GM20000 (cell line): ENCODE measurements around the gene TMEFF2.
"Not testable (repeated sequence)": the region's sequence is repeated elsewhere in the genome, so short reads cannot be mapped to it uniquely, and the experiment has no call there.

Experiments used
- DNase-seq: peaks from one replicate; pipeline ENCODE4 v3.0.0; 2012; ENCODE audit warnings: low spot score
- TF ChIP-seq, protein P1 (sequence below): IDR thresholded peaks from 2 replicates; pipeline ENCODE4 v1.5.1; 2012; ENCODE audit warnings: mild to moderate bottlenecking, control low read depth; ENCODE audit errors: extremely low read depth, missing control alignments

TMEFF2 gene

DNA sequence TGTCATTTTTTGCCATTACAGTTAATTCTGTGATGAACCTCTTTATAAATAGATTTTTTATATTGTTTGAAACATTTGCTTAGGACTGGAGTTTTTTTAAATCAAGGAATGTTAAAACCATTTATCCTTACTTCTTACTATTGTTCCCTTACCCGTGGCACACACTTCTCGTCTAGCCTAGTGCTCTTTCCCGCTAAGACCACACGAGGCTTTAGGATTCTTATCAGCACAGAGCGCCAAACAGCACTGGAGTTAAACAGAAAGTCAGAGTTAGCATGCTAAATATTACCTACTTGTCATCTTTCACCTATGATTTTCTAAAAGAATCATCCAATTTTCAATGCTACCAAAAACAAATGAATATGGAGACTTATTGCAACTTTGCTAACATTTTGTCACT is 112.6 kb downstream of the TMEFF2 start:
- TF ChIP-seq, protein P1, sequence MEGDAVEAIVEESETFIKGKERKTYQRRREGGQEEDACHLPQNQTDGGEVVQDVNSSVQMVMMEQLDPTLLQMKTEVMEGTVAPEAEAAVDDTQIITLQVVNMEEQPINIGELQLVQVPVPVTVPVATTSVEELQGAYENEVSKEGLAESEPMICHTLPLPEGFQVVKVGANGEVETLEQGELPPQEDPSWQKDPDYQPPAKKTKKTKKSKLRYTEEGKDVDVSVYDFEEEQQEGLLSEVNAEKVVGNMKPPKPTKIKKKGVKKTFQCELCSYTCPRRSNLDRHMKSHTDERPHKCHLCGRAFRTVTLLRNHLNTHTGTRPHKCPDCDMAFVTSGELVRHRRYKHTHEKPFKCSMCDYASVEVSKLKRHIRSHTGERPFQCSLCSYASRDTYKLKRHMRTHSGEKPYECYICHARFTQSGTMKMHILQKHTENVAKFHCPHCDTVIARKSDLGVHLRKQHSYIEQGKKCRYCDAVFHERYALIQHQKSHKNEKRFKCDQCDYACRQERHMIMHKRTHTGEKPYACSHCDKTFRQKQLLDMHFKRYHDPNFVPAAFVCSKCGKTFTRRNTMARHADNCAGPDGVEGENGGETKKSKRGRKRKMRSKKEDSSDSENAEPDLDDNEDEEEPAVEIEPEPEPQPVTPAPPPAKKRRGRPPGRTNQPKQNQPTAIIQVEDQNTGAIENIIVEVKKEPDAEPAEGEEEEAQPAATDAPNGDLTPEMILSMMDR: no peak
- DNase-seq: no peak

DNA sequence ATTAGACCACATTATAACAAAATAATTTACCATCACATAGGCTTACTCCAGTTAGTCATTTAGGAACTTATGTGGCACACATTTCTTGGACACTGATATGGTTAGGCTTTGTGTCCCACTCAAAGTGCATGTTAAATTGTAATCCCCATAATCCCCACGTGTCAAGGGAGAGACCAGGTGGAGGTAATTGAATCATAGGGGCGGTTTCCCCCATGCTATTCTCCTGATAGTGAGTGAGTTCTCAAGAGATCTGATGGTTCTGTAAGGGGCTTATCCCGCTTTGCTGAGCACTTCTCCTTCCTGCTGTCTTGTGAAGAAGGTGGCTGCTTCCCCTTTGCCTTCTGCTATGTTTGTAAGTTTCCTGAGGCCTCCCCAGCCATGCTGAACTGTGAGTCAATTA is 114.6 kb downstream of the TMEFF2 start:
- not testable (repeated sequence) for DNase-seq

DNA sequence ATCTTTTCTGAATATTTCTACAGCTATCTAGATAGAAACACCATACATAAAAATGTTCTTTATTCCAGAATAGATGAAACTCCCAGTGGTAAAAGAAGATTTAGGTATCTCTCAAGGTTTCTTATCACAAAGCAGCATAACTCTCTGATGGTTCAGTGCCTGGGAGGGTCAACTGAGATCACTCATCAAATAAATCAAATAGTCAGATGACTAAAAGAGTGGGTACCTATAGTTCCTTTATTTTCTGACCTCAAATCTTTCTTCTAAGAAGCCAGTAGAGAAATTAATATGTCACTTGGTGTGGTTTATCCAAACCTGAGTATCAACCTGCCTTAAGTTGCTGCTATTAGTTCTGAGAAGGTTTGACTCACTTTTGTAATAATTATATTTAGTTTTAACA is 120.9 kb downstream of the TMEFF2 start:
- TF ChIP-seq, protein P1: no peak
- DNase-seq: no peak

DNA sequence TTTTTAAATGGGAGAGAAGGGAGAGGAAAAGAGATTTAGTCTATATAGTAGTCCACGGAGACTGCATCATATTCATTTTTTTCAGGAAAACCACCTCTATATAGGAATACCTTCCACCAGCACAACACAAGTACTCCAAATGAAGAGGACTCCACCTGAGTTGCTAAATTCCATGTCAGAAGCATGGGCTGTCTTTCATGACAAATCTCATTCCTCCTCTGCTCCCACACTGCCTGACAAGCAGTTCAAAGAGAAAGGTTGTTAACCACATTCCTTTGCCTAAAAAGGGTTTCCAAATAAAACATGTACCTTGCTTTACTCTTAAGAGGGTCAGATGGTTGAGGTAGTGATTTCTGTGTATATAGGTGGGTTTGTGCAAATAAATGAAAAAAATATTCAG is 122.0 kb downstream of the TMEFF2 start:
- DNase-seq: no peak
- TF ChIP-seq, protein P1: no peak

DNA sequence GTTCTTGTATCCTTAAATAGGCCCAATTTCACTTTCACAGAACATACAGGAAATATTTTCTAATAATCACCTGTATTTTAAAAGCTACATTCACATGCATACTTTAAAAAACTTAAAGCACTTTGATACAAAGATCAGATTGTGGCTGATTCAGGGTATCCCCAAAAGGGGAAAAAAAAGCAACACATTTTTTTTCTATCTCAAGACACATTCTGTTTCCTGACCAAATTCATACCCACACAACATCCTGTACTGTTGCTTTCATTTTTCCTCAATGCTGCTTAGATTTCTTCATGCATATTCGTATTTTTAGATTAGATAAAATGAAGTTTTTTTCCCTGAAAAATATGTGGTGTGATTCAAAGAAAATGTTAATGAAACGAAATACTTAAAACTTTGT is 122.5 kb downstream of the TMEFF2 start:
- DNase-seq: no peak
- TF ChIP-seq, protein P1: no peak

DNA sequence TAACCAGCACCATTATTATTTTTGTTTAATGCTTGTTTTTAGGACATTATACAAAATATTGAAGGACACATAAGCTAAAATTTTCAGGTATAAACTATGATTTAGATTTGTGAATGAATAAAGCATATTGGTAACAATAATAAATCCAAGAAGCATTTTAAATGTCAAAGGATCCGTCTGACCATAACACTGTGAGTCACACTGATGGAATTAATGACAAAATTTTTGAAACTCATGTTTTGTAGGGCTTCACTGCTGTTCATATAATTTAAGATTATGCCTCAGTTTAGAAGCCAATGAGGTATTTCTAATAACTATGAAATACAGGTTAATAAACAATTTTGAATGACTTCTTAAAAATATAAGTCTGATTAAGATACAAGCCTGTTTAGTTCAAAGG is 124.6 kb downstream of the TMEFF2 start:
- TF ChIP-seq, protein P1: no peak
- no peak for DNase-seq

DNA sequence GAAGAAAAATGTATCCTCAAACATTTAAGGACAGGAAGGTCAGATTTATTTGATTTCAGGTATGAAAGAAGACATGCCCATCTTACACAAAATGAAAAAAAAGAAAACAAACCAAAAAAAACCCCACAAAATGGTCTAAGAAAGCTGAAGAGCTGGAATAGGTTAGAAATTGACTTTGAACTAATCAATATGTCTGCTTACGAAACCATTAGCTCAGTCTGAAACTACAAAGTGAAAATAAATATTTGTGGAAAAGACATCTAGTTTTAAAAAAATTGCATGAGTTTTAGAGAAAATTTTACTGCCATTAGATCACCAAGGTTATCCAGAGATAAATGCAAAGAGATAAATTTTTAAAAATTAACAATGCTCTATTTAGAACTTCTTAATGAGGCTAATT is 125.3 kb downstream of the TMEFF2 start:
- no peak for DNase-seq
- TF ChIP-seq, protein P1: no peak

DNA sequence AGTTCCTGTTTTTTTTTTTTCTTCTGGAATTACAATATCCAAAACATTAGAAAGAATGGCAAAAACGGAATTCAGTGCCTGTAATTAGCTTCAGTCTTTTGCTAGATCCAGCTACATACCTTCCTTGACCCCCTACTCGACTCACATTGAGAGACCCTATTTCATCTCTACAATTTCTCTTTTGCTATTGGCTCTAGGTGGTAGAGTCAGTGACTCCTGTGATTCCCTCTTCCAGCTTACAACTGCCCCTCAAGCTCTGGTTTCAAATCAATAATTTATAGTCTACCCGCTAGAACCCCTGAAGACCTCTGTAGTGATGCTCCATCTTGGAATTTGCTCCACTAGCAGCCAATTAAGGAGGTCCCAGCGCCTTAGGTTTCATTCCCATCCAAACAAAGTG is 125.8 kb downstream of the TMEFF2 start:
- no peak for DNase-seq

More for the DNA sequence above, 125.8 kb downstream of the TMEFF2 start:
- TF ChIP-seq, protein P1: no peak
